B cell (primary cell): Measurements from ENCODE around the gene USPL1.

Source experiments
- EZH2 ChIP-seq: IDR thresholded peaks from 2 replicates; pipeline ENCODE4 v1.6.1; 2012; ENCODE audit warnings: borderline replicate concordance, low read depth, mild to moderate bottlenecking, moderate library complexity, low read length; ENCODE audit not compliant: insufficient read depth, poor library complexity, severe bottlenecking
- TF ChIP-seq, protein P1 (sequence below): fragments of 200-600 bp; IDR thresholded peaks from one replicate; pipeline ENCODE4 v1.8.0; 2022; ENCODE audit warnings: antibody characterized with exemption, mild to moderate bottlenecking

DNA sequence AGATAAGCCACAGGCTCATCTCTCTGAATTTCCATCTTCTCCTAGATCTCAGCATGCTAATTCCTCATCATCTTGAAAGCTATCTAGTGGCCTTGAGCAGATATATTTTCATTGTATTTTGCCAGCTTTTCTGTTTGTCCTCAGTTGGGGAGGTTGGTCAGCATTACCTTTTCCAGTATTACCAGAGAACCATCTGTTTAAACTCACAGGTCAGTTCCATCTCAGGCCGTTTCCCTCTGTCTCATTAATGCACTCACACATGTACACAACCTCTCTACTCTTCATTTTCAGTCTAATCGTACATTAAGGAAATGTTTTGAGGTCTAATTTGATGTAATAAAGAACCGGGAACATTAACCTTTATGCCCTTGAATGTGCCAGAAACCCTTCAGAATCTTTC lies 29.7 kb downstream of the USPL1 start:
- TF ChIP-seq, protein P1, sequence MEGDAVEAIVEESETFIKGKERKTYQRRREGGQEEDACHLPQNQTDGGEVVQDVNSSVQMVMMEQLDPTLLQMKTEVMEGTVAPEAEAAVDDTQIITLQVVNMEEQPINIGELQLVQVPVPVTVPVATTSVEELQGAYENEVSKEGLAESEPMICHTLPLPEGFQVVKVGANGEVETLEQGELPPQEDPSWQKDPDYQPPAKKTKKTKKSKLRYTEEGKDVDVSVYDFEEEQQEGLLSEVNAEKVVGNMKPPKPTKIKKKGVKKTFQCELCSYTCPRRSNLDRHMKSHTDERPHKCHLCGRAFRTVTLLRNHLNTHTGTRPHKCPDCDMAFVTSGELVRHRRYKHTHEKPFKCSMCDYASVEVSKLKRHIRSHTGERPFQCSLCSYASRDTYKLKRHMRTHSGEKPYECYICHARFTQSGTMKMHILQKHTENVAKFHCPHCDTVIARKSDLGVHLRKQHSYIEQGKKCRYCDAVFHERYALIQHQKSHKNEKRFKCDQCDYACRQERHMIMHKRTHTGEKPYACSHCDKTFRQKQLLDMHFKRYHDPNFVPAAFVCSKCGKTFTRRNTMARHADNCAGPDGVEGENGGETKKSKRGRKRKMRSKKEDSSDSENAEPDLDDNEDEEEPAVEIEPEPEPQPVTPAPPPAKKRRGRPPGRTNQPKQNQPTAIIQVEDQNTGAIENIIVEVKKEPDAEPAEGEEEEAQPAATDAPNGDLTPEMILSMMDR, result no peak
- TF ChIP-seq EZH2, result no peak
